Measurements from ENCODE around the gene TANK. TPM values are rescaled to one million over a fixed set of nuclear protein-coding genes. Genes with fewer than 3 reads are reported as not detected.

The TANK gene
- total and polyA plus RNA-seq, 2 experiments from 2014 or later, result 37.6 to 54.7 TPM

DNA sequence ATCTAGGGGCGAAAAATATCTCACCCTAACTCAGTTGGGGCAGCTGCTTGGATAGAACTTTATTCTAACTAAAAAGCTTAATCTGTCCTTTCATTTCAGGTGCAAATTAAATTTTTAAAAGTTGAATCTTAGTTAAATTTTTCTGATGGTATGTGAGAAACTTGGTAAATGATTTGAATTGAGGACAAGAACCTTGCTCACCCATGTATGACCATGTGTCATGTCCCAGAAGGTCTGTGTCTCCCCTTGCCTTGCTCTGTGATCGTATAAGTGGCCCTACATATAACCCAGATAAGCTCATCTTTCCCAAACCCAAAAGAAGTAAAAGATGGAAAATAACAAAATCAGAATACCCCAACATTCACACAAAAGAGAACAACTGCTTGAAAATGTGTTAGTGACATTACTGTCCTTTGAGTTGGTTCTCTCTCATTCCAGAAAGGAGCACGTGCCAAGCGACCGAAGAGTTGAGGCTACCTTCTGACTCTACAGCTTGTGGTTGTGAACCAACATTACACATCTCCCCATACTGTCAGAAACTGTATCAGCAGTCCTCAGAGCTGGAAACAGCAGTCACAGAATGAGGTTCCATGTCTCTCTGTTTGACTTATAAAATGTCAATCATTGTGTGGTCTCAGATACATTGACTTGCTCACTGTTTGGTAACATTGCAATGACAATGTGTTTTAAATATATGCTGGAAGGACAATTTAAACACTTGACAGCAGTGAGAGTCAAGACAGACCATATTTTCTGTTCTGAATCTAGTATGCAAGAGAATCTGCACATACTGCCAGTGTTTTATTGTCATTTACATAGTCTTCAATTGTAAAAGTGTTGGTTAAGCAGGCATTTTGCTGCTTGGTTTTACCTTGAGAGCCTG, 46.3 kb upstream of the TANK start:
- Histone ChIP-seq H3K4me1 (ENCODE audit: insufficient read depth) (no peaks in the 10 kb centered on the region), H3K27ac (no peak overlapping the region), H3K4me2 (no peak overlapping the region), H4K20me1 (ENCODE audit: insufficient read depth, poor library complexity, severe bottlenecking) (no peaks in the 10 kb centered on the region), H3K27me3 (no peaks in the 10 kb centered on the region), H3K79me2 (no peaks in the 10 kb centered on the region), H3K4me3 (no peak overlapping the region), H3K36me3 (replicated peaks; ENCODE audit: insufficient read depth, low read depth) (no peaks in the 10 kb centered on the region), H3K9me3 (ENCODE audit: low read depth) (no peaks in the 10 kb centered on the region), H2AFZ (no peak overlapping the region), H3K9me2 (replicated peaks; ENCODE audit: insufficient read depth) (no peaks in the 10 kb centered on the region)
- DNase-seq (ENCODE audit: low spot score), result no peak
- no peak for TF ChIP-seq EZH2phosphoT487 (IDR thresholded peaks at IDR 0.05; ENCODE audit: low read depth, severe bottlenecking, unreplicated experiment)
- whole genome bisulfite sequencing (ENCODE audit: low lambda C conversion rate, missing lambda C conversion rate), result 95% methylated on average over 5 of the region's 5 CpGs

DNA sequence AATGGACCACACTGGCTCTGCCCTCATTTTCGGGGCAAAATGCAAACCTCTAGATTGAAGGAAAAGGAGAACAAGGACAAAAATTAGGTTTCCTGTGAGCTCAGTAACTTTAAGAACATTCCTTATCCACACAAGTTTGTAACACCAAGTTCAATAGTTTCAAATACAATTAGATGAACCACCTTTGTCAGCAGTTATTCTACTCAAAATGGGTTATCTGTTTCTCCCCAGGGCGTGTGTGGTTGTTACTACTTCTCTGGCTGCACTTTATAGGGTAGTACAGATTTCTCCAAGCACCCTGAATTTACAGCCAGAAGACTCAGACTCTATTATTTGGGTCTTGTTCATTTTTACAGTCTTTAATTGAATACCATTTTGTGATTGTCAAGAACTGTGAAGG, 45.0 kb upstream of the TANK start:
- Histone ChIP-seq H3K4me1 (ENCODE audit: insufficient read depth) (no peaks in the 10 kb centered on the region), H3K27ac (no peak overlapping the region), H3K79me2 (no peaks in the 10 kb centered on the region), H3K9me2 (replicated peaks; ENCODE audit: insufficient read depth) (no peaks in the 10 kb centered on the region), H3K27me3 (no peaks in the 10 kb centered on the region), H4K20me1 (ENCODE audit: insufficient read depth, poor library complexity, severe bottlenecking) (no peaks in the 10 kb centered on the region), H3K4me2 (no peak overlapping the region), H2AFZ (no peak overlapping the region), H3K36me3 (replicated peaks; ENCODE audit: insufficient read depth, low read depth) (no peaks in the 10 kb centered on the region), H3K9me3 (ENCODE audit: low read depth) (no peaks in the 10 kb centered on the region), H3K4me3 (no peak overlapping the region)
- no peak for DNase-seq (ENCODE audit: low spot score)
- TF ChIP-seq, protein P1, sequence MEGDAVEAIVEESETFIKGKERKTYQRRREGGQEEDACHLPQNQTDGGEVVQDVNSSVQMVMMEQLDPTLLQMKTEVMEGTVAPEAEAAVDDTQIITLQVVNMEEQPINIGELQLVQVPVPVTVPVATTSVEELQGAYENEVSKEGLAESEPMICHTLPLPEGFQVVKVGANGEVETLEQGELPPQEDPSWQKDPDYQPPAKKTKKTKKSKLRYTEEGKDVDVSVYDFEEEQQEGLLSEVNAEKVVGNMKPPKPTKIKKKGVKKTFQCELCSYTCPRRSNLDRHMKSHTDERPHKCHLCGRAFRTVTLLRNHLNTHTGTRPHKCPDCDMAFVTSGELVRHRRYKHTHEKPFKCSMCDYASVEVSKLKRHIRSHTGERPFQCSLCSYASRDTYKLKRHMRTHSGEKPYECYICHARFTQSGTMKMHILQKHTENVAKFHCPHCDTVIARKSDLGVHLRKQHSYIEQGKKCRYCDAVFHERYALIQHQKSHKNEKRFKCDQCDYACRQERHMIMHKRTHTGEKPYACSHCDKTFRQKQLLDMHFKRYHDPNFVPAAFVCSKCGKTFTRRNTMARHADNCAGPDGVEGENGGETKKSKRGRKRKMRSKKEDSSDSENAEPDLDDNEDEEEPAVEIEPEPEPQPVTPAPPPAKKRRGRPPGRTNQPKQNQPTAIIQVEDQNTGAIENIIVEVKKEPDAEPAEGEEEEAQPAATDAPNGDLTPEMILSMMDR (IDR thresholded peaks at IDR 0.05; ENCODE audit: poor library complexity), result no peak
- TF ChIP-seq EZH2 (IDR thresholded peaks at IDR 0.05; ENCODE audit: borderline replicate concordance), result no peak
- TF ChIP-seq EZH2phosphoT487 (IDR thresholded peaks at IDR 0.05; ENCODE audit: low read depth, severe bottlenecking, unreplicated experiment), result no peak
- 92% methylated on average over 2 of the region's 2 CpGs for WGBS (ENCODE audit: low lambda C conversion rate, missing lambda C conversion rate)

DNA sequence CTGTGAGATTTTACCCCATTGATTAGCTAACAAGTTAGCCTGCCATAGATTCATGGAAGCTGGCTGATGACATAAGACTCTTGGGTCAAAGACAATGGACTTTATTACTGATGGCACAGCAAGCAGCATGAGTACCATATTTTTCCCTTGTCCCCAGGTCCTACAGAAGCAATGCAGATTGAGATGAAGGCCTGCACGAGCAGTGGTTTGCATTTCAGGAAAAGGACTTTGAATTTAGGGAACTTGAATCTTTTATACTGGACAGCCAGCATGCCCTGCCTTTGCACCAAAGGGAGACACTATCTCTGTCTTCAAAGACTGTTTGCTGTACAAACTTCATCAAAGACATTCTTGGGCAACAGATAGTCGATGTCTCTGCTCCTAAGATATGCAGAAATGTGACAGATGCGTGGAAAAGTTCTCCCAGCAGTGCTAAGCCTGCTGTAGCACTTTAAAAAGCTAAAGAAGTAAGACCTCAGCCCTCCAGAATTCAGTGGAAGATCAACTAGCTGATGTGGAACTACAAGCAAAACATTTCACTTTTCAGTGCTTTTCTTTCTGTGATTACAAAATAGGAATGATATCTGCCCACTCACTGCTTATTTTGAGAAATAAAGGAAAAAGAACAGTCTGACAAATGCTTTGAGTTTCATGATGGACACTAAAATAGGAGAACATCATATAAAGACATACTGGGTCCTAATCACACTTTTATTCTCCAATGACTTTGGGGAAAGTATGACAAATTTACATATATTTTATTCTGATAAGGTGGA, 44.4 kb upstream of the TANK start:
- no peak overlapping the region for H2AFZ ChIP-seq
- TF ChIP-seq, protein P1 (IDR thresholded peaks at IDR 0.05; ENCODE audit: poor library complexity), result no peak
- TF ChIP-seq EZH2 (IDR thresholded peaks at IDR 0.05; ENCODE audit: borderline replicate concordance) (no peak), EZH2phosphoT487 (IDR thresholded peaks at IDR 0.05; ENCODE audit: low read depth, severe bottlenecking, unreplicated experiment) (no peak)
- no peaks in the 10 kb centered on the region for H4K20me1 ChIP-seq (ENCODE audit: insufficient read depth, poor library complexity, severe bottlenecking)
- no peaks in the 10 kb centered on the region for H3K27me3 ChIP-seq
- no peak for DNase-seq (ENCODE audit: low spot score)
- H3K27ac ChIP-seq, result no peak overlapping the region
- H3K4me3 ChIP-seq, result no peak overlapping the region
- H3K79me2 ChIP-seq, result no peaks in the 10 kb centered on the region
- no peaks in the 10 kb centered on the region for H3K9me3 ChIP-seq (ENCODE audit: low read depth)
- H3K4me1 ChIP-seq (ENCODE audit: insufficient read depth), result no peaks in the 10 kb centered on the region
- 18% methylated on average over 3 of the region's 3 CpGs for WGBS (ENCODE audit: low lambda C conversion rate, missing lambda C conversion rate)
- H3K4me2 ChIP-seq, result no peak overlapping the region
- H3K36me3 ChIP-seq (replicated peaks; ENCODE audit: insufficient read depth, low read depth), result no peaks in the 10 kb centered on the region
- H3K9me2 ChIP-seq (replicated peaks; ENCODE audit: insufficient read depth), result no peaks in the 10 kb centered on the region

DNA sequence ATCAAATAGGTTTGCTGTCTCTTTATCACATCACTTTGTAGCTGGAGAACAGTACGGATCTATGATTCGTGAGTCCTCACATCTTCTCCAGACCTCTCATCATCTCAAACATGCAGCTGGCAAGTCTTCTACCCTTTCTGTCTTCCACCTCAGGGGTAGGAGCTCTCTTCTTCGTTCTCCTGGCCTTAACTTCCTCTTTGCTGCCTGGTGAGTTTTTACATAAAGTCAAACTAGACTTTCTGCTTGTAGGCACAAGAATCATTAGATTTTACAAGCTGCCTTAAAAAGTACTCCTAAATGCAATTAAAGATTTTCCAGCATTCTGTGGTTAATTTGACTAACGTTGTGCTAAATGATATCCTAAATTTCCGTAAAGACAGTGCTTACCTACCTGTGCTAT, 43.7 kb upstream of the TANK start:
- Histone ChIP-seq H3K9me3 (ENCODE audit: low read depth) (no peaks in the 10 kb centered on the region), H3K79me2 (no peaks in the 10 kb centered on the region), H3K36me3 (replicated peaks; ENCODE audit: insufficient read depth, low read depth) (no peaks in the 10 kb centered on the region), H3K4me2 (no peak overlapping the region), H4K20me1 (ENCODE audit: insufficient read depth, poor library complexity, severe bottlenecking) (no peaks in the 10 kb centered on the region), H3K27me3 (no peaks in the 10 kb centered on the region), H3K27ac (no peak overlapping the region), H3K9me2 (replicated peaks; ENCODE audit: insufficient read depth) (no peaks in the 10 kb centered on the region), H3K4me1 (ENCODE audit: insufficient read depth) (no peaks in the 10 kb centered on the region), H2AFZ (no peak overlapping the region), H3K4me3 (no peak overlapping the region)
- DNase-seq (ENCODE audit: low spot score), result no peak
- 72% methylated on average over 5 of the region's 5 CpGs for WGBS (ENCODE audit: low lambda C conversion rate, missing lambda C conversion rate)
- TF ChIP-seq, protein P1 (IDR thresholded peaks at IDR 0.05; ENCODE audit: poor library complexity), result no peak
- TF ChIP-seq EZH2phosphoT487 (IDR thresholded peaks at IDR 0.05; ENCODE audit: low read depth, severe bottlenecking, unreplicated experiment), result no peak
- no peak for TF ChIP-seq EZH2 (IDR thresholded peaks at IDR 0.05; ENCODE audit: borderline replicate concordance)
